ENCODE results near the gene SLC52A3.

- no peak for TF ChIP-seq CTCF (conservative IDR thresholded peaks at IDR 0.05; ENCODE audit: low read depth, low read length)
- no peak for TF ChIP-seq EZH2phosphoT487 (IDR thresholded peaks at IDR 0.05; ENCODE audit: borderline replicate concordance, low read length)
Observed at GRCh38 chr20:801678-802077, 33.4 kb upstream of the SLC52A3 start.

All from PC-3 (cell line).